IPS DF 19.7 (cell line): ENCODE data around the gene BEGAIN.

Experiments
- DNase-seq: peaks from one replicate; pipeline ENCODE4 v3.0.0-alpha.2; 2013; ENCODE audit warnings: low read depth, low spot score

Gene BEGAIN

DNA sequence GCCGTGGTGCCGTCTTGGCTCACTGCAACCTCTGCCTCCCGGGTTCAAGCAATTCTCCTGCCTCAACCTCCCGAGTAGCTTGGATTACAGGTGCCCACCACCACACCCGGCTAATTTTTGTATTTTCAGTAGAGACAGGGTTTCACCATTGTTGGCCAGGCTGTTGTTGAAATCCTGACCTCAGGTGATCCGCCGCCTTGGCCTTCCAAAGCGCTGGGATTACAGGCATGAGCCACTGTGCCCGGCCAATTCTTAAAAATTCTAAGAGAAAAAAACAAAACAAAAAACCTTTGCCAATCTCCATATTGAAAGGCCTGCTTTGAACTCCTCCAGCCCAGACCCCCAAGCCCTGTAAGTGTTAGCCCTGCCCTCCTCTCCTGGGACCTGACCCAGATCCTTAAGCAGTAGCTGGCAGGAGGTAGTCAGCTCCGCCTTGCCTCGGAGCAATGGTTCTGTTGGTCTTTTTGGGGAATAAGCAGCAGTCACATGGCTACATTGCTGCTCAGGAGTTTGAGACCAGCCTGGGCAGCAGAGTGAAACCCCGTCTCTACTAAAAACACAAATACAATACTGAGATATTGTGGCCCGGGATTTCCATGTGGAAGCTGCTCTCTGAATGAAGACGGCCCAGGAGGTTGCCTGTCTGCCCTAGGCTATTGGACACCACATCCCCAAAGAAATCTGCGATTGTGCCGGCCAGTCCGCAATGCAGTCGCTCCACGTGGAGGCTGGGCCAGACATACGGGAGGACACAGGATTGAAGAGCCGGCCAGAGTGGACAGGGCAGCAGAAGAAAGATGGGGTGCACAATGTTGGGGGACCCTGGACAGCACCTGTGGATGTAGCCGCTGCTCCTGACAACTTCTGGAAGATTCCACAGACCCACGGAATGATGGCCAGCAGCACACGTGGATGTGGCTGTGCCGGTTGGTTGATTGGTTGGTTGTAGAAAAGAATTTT lies 28.8 kb upstream of the BEGAIN start:
- no peak for DNase-seq

DNA sequence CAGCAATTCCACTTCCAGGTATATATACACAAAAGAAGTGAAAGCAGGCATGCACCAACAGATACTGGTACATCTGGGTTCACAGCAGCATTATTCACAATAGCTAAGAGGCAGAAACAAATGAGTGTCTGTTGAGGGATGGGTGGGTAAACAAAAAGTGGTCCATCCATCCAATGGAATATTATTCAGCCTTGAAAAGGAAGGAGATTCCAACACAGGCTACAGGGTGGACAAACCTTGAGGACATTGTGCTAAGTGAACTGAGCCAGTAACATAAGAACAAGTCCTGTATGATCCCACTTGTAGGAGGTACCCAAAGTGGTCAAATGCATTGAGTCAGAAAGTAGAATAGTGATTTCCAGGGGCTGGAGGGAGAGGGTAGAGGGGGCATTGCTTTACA lies 27.6 kb upstream of the BEGAIN start:
- no peak for DNase-seq

- DNase-seq = no peak
Measured at GRCh38 chr14:100612986-100613385, 25.8 kb upstream of the BEGAIN start.

GRCh38 chr14:100611811-100612480 lies 24.7 kb upstream of the BEGAIN start:
- DNase-seq = no peak

- DNase-seq = no peak
Measured at GRCh38 chr14:100610511-100611217, 23.4 kb upstream of the BEGAIN start.

GRCh38 chr14:100609941-100610391 lies 22.7 kb upstream of the BEGAIN start:
- DNase-seq = no peak

DNA sequence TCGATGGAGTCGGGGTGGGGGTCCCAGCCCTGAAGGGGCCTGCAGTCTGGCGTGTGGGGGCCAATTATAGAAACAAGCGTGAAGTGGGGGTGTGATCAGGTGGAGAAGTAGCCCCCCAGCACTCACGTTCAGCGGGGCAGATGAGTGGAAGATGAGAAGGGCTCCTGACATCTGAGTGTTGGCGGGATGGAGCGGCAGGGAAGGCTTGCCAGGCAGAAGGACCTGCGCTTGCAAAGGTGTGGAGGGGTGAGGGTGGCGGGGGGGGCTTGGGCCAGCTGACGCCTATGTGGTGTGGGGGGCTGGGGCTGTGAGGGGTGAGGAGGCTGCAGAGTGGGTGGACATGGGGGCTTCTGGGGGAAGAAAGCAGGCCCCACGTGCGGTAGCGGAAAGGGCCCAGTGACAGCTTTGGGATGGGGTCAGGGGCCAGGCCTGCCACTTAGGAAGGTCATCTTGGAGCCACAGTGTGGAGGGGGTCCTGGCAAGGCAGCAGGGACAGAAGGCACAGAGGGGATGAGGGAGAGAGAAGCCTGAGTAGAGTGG lies 22.2 kb upstream of the BEGAIN start:
- no peak for DNase-seq

GRCh38 chr14:100608586-100609330 lies 21.5 kb upstream of the BEGAIN start:
- DNase-seq = no peak

- no peak for DNase-seq
Measured at GRCh38 chr14:100608064-100608463, 20.8 kb upstream of the BEGAIN start.

DNA sequence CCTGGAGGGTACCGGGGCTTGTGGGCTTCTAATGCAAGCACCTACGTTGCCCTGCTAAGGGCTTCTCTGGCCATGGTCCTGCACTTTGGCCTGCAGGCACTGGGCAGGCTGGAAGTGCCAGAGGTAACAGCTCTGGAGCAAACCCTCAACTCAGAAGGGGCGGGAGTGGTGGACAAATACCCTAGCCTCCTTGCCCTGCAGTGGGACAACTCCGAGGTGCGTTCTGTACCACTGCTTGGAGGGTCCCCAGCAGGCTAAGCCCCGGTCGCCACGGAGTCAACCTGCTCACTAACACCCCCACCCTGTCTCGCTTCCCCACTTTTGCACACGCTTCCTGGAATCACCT lies 20.4 kb upstream of the BEGAIN start:
- no peak for DNase-seq

DNA sequence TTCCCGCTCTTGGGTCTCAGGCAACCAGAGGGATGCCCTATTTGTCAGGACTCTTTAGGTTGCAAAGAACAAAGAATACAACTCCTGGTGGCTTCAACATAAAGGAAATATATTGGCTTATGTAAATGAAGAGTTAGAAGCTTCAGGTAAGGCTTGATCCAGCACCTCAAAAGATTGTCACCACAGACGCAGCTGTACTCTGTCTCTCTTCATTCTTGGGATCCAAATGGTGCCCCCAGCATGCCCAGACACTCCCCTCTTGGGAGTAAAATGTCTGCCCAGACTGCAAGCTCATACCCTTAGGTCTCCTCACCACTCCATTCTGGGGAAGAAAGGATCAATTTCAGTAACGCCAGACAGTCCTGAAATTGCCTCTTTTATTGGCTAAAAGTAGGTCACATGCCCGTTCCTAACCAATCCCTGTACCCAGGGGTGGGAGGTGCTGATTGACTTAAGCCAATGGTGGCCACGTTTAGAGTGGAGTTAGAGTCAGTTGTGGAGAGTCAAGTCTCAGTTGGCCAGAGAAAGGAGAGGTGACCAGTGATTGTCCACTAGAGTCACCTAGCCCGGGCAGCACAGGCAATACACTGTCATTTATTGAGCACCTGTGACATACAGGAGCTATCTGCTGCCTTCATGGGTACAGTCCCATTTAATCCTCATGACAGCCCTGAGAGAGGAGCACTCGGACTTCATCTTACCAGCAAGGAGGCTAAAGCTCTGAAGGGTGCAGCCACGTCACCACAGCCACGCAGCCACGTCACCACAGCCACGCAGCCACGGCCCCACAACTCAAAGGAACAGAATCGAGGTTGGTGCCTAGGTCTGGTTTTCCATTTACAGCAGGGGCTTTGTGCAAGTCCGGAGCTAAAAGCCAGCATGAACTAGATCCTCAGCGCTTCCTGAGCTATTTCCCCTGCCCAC lies 19.7 kb upstream of the BEGAIN start:
- DNase-seq = no peak

DNA sequence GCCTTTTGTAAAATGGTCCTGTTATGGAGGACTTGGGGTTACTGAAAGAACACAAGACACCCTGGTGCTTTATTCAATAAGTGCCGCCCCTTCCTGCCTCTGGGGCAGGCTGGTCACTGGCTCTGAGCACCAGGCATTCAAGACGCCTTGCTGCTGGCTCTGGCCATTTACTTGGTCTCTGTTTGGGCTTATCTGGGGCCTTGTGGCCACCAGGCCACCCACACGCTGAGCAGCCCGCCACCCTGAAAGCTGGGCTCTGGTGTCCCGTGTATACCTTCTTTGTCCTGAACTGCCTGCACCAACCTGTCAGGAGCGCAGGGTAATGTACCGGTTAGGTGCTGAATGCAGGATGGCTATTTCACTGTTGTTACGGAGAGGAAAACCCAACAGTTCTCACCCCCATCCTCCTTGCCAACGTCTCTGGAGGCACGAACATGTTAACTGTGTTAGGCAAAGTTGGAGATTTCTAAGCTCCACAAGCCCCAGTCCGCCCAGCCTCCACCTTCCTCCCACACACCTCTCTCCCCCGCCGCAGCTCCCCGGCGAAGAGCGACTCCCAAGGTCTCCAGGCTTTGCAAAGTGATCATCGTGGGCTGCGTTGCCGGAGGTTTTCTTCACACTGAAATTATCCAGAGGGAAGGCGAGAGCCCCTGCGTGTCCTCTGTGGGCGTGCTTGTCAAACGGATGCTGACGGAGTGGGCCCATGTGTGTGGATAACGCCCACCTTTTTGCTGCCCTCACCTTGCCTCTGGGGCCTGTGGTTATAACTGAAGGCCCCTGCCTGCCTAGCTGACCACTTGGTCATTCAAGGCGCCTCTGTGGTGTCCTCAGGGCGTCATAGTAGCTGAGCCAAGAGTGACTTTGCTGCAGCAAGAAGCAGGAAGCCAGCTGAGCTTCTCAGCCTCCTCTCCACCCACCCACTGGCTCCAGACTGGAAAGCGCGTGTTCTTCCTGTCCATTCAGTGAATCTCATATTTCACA lies 18.8 kb upstream of the BEGAIN start:
- DNase-seq = no peak

DNA sequence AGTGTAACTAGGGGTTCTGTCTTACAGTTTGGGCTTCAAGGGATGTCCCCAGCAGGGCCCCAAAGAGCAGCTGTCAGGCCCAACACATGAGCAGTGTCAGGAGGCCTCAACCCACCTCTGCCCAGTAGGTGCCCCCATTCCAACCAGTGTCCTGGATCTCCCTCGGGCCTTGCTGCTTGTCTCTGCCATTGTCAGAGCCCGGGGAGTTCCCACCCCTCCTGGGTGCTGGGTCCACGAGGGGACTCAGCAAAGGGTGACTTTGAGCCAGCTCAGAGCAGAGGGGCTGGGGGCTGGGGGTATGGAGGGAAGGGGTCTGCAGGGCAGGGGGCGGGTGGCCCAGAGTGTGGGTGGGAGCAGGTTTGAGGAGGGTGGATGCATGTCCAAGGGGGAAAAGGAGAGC lies 18.0 kb upstream of the BEGAIN start:
- no peak for DNase-seq

DNA sequence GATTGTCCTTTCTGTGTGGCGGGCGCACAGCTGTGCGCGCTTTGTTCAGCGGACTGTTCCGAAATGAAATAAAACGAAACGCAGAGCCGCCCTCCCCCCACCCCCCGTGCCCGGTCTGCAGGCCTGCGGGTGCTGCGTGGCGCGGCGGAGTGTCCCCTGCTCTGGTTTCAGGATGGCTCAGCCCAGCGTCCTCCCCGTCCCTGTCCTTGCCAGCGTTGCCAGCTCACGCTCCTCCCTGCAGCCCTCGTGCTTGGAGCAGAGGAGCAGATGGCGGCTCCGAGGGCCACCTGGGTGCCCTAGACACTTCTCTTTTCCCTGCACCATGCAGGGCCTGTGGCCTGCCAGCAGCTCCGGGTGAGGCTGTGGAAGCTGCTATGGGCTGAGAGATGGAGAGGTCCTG lies 17.5 kb upstream of the BEGAIN start:
- no peak for DNase-seq

- no peak for DNase-seq
Measured at GRCh38 chr14:100604121-100604501, 16.9 kb upstream of the BEGAIN start.

DNA sequence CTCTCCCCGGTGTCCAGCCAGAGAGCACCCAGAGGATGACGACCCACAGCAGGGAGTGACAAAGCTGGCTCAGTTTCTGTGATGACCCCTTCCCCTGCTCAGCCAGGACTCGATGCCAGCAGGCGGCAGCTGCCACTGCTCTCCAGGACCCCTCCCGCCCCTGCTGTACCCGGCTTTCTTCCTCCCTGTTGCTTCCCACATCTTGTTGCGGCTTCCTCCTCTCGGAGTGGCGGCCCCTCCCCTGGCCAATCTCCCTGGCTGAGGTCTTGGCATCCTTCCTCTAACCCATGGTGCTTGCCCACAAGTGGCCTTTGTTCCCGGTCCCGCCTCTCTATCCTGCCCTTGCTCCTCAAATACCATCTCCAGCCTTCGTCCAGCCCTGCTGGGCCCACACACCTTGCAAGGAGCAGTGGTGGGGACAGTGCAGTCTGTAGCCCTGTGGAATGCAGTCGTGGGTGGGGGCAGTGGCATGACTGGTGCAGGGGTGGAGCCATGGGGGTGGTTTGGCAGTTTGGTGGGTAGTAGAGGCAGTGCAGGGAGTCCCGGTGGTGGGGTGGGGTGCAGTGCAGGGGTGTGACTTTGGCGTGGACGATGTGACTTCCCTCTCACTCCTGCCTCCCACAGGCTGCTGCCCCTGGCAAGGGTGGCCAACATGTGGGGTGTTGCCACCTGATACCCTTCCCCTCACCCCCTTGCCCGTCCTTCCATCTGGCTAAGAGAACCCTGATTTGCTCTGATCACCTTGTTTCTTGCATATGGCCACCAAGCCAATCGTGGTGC lies 16.3 kb upstream of the BEGAIN start:
- no peak for DNase-seq

DNA sequence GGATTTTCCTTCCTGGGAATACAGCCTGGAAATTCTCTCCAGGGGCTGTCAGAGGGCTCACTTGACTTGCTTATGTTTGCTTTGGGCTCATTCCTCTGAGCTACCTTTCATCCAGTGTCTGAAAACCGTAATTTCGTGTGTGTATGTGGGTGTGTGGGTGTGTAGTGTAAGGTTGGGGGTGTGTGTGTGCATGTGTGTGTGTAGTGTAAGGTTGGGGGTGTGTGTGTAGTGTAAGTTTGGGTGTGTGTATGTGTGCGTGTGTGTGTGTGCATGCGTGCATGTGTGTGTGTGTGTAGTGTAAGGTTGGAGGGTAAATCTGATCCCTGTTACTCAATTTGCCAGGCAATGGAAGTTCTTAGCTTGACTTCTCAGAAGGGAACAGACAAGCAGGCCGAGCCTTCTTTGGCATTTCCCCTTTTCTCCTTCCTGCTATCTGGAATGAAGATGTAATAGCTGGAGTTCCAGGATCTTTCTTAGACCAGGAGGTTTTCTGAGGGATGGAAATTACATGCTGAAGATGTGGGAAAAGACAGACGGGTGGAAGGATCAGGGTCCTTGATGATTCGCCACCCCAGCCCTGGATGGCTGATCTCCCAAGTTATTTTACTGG lies 15.5 kb upstream of the BEGAIN start:
- DNase-seq = no peak

DNA sequence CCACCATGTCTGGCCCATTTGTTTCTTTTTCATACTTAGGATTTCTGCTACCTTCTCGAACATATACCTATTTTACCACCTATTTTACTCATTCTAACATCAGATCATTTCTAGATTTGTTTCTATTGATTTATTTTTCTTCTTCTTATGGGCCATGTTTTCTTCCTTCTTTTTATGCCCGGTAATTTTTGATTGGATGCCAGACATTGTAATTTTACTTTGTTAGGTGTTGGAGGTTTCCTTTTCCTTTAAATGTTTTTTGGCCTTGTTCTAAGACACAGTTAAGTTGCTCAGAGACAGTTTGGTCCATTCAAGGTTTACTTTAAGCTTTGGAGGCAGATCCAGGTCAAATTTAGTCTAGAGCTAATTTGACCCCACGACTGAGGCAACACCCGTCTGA lies 14.7 kb upstream of the BEGAIN start:
- DNase-seq = no peak
